Cardiac fibroblast (primary cell): ENCODE results near the gene NRCAM.

Experiments
- DNase-seq, 2 donors: peaks; one replicate each; pipeline versions ENCODE4 v3.0.0 to v3.0.0-alpha.2; 2010; ENCODE audit warnings: low read depth in 2 of 2
- H3K4me3 ChIP-seq, 2 donors: replicated peaks in 1 of 2; 1 replicate in 1 of 2; 2 replicates in 1 of 2; pipeline ENCODE4 v1.5.1; 2011; ENCODE audit warnings: low read depth in 2 of 2, low read length in 2 of 2, mild to moderate bottlenecking in 2 of 2, moderate library complexity in 1 of 2
- TF ChIP-seq, protein P1 (sequence below): IDR thresholded peaks from one replicate; pipeline ENCODE4 v1.5.1; 2011; ENCODE audit warnings: low read depth, mild to moderate bottlenecking, low read length, inconsistent platforms

The NRCAM gene

DNA sequence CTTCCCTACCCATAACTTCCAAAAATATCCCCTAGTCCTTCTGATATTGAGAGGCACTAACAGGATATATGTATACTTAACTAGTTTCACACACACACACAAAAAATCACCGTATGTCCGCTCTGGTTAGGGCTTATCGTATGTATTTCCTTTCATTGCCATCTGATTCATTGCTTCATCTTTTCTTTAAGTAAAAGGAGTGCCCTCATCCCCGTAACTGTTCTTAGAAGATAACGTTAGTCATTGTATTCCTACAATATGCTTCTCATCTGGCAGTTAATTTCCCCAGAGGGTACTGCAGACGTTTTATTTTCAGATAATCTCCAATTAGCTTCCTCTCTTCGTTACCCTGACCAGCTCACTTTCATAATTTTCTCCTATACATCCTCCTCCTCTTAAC lies 37.3 kb downstream of the NRCAM start:
- DNase-seq: peak; percentile 41 to 60
- TF ChIP-seq, protein P1, sequence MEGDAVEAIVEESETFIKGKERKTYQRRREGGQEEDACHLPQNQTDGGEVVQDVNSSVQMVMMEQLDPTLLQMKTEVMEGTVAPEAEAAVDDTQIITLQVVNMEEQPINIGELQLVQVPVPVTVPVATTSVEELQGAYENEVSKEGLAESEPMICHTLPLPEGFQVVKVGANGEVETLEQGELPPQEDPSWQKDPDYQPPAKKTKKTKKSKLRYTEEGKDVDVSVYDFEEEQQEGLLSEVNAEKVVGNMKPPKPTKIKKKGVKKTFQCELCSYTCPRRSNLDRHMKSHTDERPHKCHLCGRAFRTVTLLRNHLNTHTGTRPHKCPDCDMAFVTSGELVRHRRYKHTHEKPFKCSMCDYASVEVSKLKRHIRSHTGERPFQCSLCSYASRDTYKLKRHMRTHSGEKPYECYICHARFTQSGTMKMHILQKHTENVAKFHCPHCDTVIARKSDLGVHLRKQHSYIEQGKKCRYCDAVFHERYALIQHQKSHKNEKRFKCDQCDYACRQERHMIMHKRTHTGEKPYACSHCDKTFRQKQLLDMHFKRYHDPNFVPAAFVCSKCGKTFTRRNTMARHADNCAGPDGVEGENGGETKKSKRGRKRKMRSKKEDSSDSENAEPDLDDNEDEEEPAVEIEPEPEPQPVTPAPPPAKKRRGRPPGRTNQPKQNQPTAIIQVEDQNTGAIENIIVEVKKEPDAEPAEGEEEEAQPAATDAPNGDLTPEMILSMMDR: no peak
- H3K4me3 ChIP-seq: no peak overlapping the region

DNA sequence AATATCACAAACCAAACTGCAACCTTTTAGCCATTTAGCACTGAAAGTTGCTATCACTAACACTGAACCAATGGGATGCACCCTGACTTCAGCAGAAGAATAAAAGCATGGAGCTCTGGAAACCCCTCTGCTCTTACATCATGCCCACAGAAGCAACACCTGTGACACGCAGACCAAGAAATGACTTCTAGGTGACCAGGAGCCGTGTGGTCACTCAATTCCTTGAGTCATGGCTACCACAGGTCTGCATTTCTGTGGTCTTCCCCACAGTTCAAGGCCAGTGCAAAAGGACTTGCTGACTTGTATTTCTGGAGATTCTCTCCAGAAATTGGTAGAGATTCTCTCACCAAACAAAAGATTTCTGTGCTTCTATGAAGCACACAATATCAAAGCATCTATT lies 38.3 kb downstream of the NRCAM start:
- DNase-seq: peak in 1 of 2 donors; percentile 54
- H3K4me3 ChIP-seq: no peak overlapping the region
- TF ChIP-seq, protein P1: no peak

DNA sequence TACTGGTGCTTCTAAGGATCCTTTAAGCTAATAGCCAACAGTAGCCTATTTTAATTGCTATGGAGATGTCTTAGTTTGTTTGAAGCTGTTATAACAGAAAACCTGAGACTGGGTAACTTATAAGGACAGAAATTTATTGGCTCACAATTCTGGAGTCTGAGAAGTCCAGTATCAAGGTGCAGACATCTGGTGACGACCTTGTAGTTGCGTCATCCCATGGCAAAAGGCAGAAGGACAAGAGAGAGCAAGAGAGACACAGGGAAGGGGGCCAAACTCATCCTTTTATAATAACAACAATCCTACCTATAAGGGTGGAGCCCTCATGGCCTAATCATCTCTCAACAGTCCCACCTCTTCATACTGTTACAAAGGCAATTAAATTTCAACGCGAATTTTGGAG lies 39.1 kb downstream of the NRCAM start:
- no peak for DNase-seq

DNA sequence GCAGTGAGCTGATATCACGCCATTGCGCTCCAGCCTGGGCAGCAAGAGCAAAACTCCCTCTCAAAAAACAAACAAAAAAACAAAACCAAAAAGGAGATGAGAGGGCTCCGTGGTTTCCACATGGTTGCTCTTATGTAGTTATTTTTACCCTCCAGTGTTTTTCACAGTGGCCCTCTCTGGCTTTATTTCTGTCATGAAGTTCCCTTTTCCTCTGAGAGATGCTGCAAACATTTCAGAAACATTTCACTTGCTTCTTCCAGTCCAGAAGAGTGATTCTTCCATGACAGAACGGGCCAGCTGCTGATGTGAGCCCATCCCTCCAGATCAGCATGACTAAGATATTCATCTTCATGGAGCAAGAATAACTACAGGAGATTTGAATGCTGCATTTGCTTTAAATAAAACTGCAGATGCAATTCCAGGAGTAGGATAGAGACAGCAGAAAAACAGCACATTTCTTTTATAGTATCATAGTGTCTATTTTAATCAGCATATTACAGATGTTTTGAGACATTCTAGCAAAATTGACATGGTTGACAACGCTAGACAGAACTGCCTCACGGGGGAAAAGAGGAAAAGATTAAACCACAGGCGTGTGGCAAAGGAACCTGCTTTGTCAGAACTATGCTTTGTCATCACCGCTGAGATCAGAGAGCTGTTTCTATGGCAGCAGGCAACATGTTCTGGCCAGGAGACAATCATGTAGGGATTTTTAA lies 40.3 kb downstream of the NRCAM start:
- no peak overlapping the region for H3K4me3 ChIP-seq
- TF ChIP-seq, protein P1: no peak
- peak; percentile 71 to 89 for DNase-seq

More for the DNA sequence above, 39.1 kb downstream of the NRCAM start:
- TF ChIP-seq, protein P1: no peak
- H3K4me3 ChIP-seq: no peak overlapping the region

GRCh38 chr7:108415084-108415483 lies 41.2 kb downstream of the NRCAM start:
- TF ChIP-seq, protein P1: no peak
- no peak for DNase-seq
- no peak overlapping the region for H3K4me3 ChIP-seq

GRCh38 chr7:108413782-108414492 lies 42.3 kb downstream of the NRCAM start:
- DNase-seq: peak; percentile 36 to 71
- TF ChIP-seq, protein P1: no peak

More at GRCh38 chr7:108413782-108414492, 42.3 kb downstream of the NRCAM start:
- H3K4me3 ChIP-seq: no peak overlapping the region
